ENCODE results near the gene EPHB1. TPM values are rescaled to one million over a fixed set of nuclear protein-coding genes. Genes with fewer than 3 reads are reported as not detected.

The EPHB1 gene
- total RNA-seq, 2 donors from 2014 or later: 0.68 to 0.71 TPM

DNA sequence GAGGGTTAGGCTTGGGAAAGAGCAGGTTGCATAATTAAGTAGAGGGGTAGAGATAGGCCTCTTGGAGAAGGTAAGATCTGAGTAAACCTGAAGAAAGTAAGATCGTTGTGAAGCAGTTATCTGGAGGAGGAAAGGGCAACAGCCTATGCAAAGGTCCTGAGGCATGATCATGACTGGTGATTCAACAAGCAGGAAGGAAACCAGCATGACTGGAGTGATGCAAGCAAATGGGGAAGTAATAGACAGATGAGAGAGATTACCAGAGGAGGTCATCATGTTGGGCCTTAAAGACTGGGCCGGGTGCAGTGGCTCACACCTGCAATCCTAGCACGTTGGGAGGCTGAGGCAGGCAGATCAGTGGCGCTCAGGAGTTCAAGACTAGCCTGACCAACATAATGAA lies 360.2 kb downstream of the EPHB1 start:
- Histone ChIP-seq H3K9me3 (no peaks in the 10 kb centered on the region), H3K4me3 (no peak overlapping the region), H3K36me3 (no peaks in the 10 kb centered on the region), H3K4me1 (ENCODE audit: control insufficient read depth in 1 of 2, low read depth in 2 of 2) (no peaks in the 10 kb centered on the region), H3K27ac (no peak overlapping the region), H3K27me3 (replicated peaks; ENCODE audit: insufficient read depth) (no peaks in the 10 kb centered on the region)
- DNase-seq (ENCODE audit: low spot score): no peak
- no peak for ATAC-seq (ENCODE audit: insufficient number of reproducible peaks, low FRiP score, low read depth)
- TF ChIP-seq, protein P1, sequence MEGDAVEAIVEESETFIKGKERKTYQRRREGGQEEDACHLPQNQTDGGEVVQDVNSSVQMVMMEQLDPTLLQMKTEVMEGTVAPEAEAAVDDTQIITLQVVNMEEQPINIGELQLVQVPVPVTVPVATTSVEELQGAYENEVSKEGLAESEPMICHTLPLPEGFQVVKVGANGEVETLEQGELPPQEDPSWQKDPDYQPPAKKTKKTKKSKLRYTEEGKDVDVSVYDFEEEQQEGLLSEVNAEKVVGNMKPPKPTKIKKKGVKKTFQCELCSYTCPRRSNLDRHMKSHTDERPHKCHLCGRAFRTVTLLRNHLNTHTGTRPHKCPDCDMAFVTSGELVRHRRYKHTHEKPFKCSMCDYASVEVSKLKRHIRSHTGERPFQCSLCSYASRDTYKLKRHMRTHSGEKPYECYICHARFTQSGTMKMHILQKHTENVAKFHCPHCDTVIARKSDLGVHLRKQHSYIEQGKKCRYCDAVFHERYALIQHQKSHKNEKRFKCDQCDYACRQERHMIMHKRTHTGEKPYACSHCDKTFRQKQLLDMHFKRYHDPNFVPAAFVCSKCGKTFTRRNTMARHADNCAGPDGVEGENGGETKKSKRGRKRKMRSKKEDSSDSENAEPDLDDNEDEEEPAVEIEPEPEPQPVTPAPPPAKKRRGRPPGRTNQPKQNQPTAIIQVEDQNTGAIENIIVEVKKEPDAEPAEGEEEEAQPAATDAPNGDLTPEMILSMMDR (IDR thresholded peaks at IDR 0.05): no peak

DNA sequence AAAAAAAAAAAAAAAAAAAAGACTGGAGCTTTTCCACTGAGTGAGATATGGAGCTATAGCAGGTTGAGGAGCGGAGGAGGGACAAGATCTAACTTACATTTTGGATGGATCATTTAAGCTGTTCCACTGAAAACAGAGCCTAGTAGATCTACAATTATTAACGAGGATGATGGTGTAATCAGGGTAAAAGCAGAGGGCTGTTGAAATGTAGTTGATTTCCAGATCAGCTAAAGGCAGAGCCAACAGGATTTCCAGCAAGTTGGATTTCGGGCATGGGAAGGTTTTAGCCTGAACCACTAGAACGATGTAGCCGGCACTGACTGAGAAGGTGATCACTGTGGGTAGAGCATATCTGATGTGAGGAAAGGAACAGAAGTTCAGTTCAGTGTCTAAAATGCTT lies 360.7 kb downstream of the EPHB1 start:
- ATAC-seq (ENCODE audit: insufficient number of reproducible peaks, low FRiP score, low read depth): no peak
- TF ChIP-seq, protein P1 (IDR thresholded peaks at IDR 0.05): no peak
- Histone ChIP-seq H3K27ac (no peak overlapping the region), H3K27me3 (replicated peaks; ENCODE audit: insufficient read depth) (no peaks in the 10 kb centered on the region), H3K4me1 (ENCODE audit: control insufficient read depth in 1 of 2, low read depth in 2 of 2) (no peaks in the 10 kb centered on the region), H3K4me3 (no peak overlapping the region), H3K36me3 (no peaks in the 10 kb centered on the region), H3K9me3 (no peaks in the 10 kb centered on the region)
- DNase-seq (ENCODE audit: low spot score): no peak

DNA sequence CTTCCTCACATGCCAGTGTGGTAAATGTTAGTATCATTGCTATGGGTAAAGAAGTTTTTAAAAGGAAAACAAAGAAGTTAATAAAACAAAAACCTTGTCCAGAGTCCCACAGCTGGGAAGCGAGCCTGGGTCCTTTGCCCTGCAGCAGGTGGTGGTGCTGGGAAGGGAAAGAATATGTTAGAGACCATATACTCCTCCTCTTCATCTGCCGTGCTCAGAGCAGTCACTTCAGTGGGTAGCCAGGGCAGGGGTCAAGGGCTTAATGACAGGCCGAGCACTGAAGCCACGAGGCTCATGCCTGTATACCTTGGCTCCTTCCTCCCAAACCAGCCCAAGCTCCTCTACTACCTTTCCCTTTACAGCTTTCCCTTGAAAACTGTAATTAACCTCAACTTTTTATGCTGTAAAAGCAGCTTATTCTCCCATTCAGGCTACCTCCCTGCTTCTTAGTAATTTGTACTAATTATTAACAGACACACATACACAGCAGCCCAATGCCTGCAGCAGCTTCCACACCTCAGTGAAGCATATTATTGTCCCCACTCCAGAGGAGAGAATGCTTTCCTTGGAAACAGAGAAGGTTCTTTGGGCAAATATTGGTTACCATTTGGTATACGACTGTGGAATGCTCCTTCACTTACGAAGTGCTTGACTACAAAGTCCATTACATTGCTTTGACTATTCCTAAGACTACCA lies 362.1 kb downstream of the EPHB1 start:
- H3K27ac ChIP-seq: no peak overlapping the region
- ATAC-seq (ENCODE audit: insufficient number of reproducible peaks, low FRiP score, low read depth) (no peak), DNase-seq (ENCODE audit: low spot score) (no peak)
- TF ChIP-seq, protein P1 (IDR thresholded peaks at IDR 0.05): no peak
- H3K27me3 ChIP-seq (replicated peaks; ENCODE audit: insufficient read depth): no peaks in the 10 kb centered on the region
- no peaks in the 10 kb centered on the region for H3K9me3 ChIP-seq
- H3K36me3 ChIP-seq: no peaks in the 10 kb centered on the region
- H3K4me3 ChIP-seq: no peak overlapping the region
- no peaks in the 10 kb centered on the region for H3K4me1 ChIP-seq (ENCODE audit: control insufficient read depth in 1 of 2, low read depth in 2 of 2)

DNA sequence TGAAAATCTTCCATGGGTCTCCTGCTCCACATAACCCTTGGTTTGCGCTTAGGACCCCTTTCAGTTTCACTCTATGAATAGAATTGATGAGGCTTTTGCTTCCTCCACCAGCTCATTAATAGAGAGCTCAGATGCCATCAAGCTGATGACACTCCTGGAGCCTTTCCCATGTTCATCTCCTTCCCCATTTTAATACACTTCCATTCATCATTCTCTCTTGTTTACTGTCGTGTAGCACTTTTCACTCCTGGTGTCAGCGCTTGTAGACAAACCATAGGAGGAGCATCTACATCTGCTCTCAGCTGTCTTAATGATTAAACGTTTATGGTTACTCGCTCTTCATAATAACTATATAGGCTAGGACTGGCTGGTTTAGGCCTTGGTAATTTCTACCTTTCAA lies 363.5 kb downstream of the EPHB1 start:
- Histone ChIP-seq H3K36me3 (no peaks in the 10 kb centered on the region), H3K27me3 (replicated peaks; ENCODE audit: insufficient read depth) (no peaks in the 10 kb centered on the region), H3K4me1 (ENCODE audit: control insufficient read depth in 1 of 2, low read depth in 2 of 2) (no peaks in the 10 kb centered on the region), H3K4me3 (no peak overlapping the region), H3K9me3 (no peaks in the 10 kb centered on the region), H3K27ac (no peak overlapping the region)
- ATAC-seq (ENCODE audit: insufficient number of reproducible peaks, low FRiP score, low read depth) (no peak), DNase-seq (ENCODE audit: low spot score) (no peak)
- TF ChIP-seq, protein P1 (IDR thresholded peaks at IDR 0.05): no peak

DNA sequence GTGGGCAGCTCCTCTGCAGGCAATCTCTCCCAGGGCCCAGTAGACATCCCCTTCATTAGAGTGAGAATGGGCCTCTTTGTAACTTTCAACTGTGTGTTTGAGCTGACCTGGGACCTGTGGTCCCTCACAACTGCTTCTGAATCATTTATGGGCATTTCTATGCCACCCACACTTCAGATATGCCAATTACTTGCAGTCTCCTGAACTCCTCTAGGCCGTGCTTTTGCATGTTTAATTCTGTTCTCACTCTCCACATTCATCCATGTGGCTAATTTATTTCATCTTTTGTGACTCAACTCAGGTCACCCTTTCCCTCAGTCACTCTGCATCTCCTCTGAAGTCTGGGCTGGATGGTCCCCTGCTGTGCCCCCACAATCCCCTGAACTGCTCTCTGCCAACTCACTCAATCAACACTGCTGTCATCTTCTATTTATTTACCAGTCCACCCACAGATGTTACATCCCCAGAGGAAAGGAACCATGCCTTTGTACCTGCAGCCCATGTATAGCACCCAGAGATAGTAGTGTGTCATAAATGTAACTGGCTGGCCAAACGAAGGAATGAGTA lies 364.7 kb downstream of the EPHB1 start:
- Histone ChIP-seq H3K27me3 (replicated peaks; ENCODE audit: insufficient read depth) (no peaks in the 10 kb centered on the region), H3K27ac (no peak overlapping the region), H3K36me3 (no peaks in the 10 kb centered on the region), H3K9me3 (no peaks in the 10 kb centered on the region), H3K4me3 (no peak overlapping the region), H3K4me1 (ENCODE audit: control insufficient read depth in 1 of 2, low read depth in 2 of 2) (no peaks in the 10 kb centered on the region)
- DNase-seq (ENCODE audit: low spot score) (no peak), ATAC-seq (ENCODE audit: insufficient number of reproducible peaks, low FRiP score, low read depth) (no peak)
- TF ChIP-seq, protein P1 (IDR thresholded peaks at IDR 0.05): no peak
